NCI-H1048 (cell line): ENCODE data around the gene DAB2.

Source experiments
- DNase-seq: peaks from one replicate; lab custom pipeline; 2025; lab: John Stamatoyannopoulos, UW

Gene DAB2

GRCh38 chr5:39424736-39425637 is at the start of gene DAB2:
TSS of gene DAB2 (minus strand) at chr5:39424980. CDS start at chr5:39394320, 30,660 bp downstream.
- DNase-seq: peak; percentile 49

DNA sequence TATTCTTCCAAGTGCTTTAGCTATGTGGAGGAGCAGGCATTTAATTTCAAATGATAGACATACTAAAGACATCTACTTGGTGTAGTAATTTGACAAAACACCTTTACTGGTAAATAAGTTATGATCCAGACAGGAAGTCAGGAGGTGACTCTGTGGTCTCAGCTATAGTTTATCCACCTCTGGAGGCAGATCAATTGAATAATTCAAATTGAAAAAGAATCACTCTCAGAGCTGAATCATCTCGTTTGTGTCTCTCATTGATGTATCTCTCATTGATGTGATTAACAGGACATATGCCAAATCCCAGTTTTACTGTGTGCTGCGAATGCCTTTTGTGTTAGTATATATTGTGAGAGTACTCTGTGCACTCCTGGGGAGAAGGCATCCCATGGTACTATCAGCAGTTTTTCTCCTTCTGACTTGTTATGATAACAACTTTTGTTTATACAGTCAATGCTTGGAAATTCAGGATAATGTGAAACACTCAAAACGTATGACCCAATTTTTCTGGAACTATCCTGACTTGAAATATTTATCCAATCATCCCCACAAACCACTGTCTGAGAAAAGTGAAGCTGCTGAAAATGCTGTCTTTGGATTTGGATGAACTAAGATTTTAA is 48.5 kb upstream of the DAB2 start:
- DNase-seq: no peak

DNA sequence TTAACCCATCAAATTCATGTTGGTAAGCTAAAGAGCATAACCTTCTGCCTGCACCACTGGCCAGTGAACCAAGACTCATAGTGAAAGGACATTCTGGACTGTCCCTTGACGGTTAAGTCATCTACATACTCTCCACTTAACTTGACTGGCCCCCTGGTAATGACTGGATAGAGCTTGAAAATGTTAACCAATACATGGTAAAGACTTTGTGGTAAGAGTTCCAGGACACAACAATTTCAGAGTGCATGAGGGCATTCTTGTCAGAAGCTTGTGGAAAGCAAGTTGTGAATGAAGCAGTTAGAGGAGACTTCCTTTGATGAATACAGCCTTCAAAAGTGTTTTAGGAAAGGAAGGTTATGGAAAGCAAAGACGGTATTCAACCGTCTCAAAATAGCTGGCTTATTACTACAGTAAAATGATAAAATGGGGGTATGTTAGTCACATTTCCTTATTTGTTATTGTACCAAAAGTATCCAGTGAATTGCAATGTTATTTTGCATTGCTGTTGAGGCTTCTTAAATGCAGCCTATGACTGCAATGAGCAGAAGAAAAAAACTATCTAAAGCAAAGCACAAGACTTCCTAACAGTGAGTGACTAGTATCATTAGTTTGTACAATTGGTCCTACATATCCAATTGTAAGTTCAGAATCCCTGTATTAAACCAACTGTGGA is 47.2 kb upstream of the DAB2 start:
- DNase-seq: no peak

DNA sequence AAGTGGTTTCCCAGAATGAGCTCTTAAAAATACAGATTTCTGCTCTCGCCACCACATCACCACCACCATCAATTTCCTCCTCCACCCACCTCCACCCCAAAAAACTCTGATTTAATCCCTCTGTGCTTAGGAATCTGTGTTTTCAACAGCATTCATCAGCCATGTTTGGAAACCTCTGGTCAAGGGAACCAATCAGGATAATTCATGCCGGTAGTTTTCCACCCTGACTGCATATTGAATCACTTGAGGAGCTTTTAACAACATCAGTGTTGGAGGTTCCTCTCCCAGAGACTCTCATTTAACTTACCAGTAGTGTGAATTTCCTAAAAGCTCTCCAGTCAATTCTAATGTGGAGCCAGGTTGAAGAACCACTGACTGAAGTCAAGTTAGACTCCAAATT is 46.0 kb upstream of the DAB2 start:
- DNase-seq: no peak

GRCh38 chr5:39469777-39470415 is 45.1 kb upstream of the DAB2 start:
- DNase-seq: no peak

- no peak for DNase-seq
Measured at GRCh38 chr5:39469176-39469575, 44.4 kb upstream of the DAB2 start.

DNA sequence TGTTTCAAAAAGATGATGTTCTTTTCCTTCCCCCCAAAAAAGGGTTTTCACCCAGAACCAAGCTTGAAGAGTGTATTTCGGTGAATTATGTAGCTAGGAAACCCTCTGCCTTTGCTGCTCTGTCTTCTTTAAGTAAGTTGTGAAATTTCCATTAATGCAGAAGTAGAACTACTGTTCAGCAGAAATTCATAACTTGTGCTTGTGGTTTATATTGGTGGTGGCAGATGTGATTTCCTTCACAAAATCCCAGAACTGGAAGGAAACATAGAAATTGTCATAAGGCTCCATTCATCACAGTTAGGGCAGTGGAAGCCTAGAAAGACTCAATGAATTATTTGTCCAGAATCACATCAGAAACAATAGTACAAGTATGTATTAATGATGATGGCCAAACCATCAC is 42.1 kb upstream of the DAB2 start:
- DNase-seq: no peak

DNA sequence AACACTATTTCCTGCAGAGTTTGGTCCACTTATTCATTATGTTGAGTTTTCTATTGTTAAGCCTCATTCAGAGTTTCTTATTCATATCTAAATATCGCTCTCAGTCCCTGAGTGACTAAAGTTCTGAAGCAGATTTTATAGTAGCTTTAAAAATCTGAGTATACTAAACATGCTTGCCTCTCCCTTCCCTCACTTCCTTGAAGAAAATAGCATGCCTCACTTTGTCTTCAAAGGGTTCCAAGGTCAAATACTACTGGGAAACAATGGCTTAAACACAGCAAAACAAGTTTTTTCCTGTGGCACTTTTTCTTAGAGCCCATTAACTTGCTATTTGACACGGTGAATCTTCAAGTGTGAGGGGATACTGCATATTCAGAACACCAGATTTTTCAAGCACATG is 41.1 kb upstream of the DAB2 start:
- no peak for DNase-seq

GRCh38 chr5:39465097-39465496 is 40.3 kb upstream of the DAB2 start:
- DNase-seq: no peak

DNA sequence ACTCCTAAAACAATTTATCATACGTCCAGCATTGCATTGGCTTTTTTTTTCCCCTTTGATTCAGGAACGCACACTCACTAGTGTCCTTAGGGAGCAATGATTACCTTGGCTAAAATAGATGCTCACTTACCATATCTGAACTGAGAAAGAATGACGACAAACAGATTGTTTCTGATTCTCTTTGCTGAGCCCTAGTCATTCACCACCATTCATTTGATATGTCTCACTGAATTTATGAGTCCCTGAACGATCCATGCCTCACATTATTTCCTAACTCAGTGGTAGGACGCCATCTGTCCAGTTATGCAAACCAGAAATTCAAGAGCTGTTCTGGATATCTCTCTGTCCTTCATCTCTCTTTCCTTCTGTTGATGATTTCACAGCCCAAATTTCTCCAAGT is 39.3 kb upstream of the DAB2 start:
- DNase-seq: no peak

DNA sequence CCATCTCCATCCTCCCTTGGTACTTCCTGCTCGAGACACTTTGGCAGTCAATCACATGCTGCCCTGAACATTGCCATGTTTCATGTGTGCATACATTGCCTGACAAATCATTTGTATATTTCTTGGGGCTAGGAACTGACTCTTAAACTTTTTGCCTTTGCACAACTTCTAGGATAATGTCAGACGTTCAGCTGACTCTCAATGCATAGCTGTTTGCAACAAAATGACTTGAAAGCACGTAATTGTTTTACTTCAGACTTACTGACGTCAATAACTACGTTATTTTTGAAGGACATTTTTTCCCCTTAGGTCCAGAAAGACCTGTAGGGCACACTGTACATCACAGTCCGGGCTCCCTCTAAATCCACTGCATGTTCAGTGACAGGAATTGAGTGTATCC is 37.4 kb upstream of the DAB2 start:
- no peak for DNase-seq

- DNase-seq: no peak
Measured at GRCh38 chr5:39461007-39461682, 36.4 kb upstream of the DAB2 start.

DNA sequence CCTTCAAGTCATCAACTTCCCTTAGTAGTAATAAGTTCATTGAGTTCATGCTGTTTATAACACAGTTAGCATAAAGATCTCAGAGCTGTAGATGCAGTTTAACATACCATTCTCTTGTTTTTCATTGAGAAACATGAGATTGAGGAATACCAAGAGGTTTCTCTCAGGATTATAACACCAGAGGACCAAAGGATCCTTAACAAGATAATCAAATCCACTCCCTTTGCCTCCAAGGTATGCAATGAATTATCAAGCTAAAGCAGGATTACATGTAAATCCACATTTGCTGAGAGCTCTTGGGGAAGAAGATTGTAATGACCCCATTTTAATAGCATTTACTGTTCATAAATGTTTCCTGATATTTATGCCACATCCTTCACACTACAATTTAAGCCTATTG is 35.1 kb upstream of the DAB2 start:
- DNase-seq: no peak

DNA sequence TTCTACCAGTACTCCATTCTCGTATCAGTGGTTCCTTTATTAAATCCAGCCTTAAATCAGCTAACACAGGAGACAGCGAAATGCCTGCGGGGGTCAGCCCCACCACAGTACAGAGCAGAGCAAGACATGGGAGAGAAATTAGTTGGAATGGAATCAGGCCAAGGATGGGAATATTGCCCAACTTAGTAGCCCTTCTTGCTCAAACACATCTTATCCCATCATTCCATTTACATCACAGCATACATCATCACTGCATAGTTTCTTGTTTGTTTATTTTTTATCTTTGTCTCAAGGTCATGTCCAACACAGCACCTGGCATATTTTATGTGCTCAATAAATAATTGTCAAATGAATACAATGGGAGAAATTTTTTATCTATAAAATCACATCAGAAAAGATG is 34.3 kb upstream of the DAB2 start:
- no peak for DNase-seq

- DNase-seq: no peak
Measured at GRCh38 chr5:39455645-39456044, 30.9 kb upstream of the DAB2 start.

- DNase-seq: no peak
Measured at GRCh38 chr5:39453606-39454005, 28.8 kb upstream of the DAB2 start.

DNA sequence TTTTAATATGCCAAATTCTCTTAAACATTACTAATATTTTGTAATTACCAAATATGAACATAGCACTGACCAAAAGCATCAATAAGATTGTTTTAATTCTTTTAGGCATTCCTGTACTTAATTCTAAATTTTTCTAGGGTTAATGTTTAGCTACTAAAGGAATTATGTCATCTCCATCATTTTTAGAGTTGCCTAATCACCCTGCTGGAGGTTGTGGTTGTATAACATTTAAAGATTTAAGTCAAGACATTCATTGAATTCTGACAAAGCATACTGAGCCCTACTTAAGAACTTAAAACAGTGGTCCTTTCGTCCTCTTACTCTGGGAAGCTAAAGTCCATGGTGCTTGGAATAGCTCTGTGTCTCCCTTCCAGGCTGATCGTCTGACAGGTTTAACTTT is 28.1 kb upstream of the DAB2 start:
- no peak for DNase-seq

- DNase-seq: no peak
Measured at GRCh38 chr5:39451276-39451941, 26.6 kb upstream of the DAB2 start.

GRCh38 chr5:39450487-39450886 is 25.7 kb upstream of the DAB2 start:
- no peak for DNase-seq

GRCh38 chr5:39449591-39449990 is 24.8 kb upstream of the DAB2 start:
- no peak for DNase-seq

DNA sequence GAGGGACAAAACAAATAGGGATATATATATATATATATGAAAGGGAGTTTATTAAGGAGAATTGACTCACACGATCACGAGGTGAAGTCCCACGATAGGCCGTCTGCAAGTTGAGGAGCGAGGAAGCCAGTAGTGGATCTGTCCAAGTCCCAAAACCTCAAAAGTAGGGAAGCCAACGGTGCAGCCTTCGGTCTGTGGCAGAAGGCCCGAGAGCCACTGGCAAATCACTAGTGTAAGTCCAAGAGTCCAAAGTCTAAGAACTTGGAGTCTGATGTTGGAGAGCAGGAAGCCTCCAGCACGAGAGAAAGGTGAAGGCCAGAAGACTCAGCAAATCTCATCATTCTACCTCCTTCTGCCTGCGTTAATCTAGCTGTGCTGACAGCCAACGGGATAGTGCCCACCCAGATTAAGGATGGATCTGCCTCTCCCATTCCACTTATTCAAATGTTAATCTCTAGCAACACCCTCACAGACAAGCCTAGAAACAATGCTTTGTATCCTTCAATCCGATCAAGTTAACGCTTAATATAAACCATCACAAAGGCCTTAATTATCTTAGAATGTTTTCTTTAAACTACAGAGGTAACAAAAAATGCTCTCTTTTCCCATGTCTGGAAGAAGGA is 23.8 kb upstream of the DAB2 start:
- no peak for DNase-seq
